Esophagus squamous epithelium (tissue), 4 donors: ENCODE measurements around the gene RTN3.

Experiments used
- POLR2A ChIP-seq, 4 donors: fragments of 450-650 bp; IDR thresholded peaks; one replicate each; pipeline ENCODE4 v1.6.1; 2017; ENCODE audit warnings: antibody characterized with exemption in 4 of 4, mild to moderate bottlenecking in 4 of 4, moderate library complexity in 3 of 4
- TF ChIP-seq, protein P1 (sequence below), 6 experiments: fragments of 450-650 bp in 4 of 6; fragments of 200-600 bp in 2 of 6; sonication (generic) in 2 of 6; IDR thresholded peaks; one replicate each; pipeline ENCODE4 v1.5.1; 2016 to 2019; ENCODE audit warnings: antibody characterized with exemption in 6 of 6, mild to moderate bottlenecking in 4 of 6, moderate library complexity in 4 of 6

DNA sequence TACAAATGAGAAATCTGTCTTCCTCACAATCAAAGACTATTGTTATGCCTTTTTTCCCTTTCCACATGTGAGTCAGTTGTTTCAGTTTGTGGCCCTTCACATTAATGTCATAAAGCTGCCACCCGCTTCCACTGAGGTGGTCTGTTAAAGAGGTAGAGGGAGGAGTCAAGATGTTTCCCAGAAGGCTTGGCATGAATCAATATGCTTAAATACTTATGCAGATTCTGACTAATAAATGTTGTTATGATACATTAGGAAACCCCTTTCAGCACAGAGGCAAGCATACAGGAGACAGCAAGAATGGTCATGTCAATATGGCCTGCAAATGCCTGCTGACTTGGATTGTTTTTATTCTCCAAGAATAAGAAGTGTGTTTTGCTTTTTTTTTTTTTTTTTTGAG lies 6.5 kb downstream of the RTN3 start:
- TF ChIP-seq, protein P1, sequence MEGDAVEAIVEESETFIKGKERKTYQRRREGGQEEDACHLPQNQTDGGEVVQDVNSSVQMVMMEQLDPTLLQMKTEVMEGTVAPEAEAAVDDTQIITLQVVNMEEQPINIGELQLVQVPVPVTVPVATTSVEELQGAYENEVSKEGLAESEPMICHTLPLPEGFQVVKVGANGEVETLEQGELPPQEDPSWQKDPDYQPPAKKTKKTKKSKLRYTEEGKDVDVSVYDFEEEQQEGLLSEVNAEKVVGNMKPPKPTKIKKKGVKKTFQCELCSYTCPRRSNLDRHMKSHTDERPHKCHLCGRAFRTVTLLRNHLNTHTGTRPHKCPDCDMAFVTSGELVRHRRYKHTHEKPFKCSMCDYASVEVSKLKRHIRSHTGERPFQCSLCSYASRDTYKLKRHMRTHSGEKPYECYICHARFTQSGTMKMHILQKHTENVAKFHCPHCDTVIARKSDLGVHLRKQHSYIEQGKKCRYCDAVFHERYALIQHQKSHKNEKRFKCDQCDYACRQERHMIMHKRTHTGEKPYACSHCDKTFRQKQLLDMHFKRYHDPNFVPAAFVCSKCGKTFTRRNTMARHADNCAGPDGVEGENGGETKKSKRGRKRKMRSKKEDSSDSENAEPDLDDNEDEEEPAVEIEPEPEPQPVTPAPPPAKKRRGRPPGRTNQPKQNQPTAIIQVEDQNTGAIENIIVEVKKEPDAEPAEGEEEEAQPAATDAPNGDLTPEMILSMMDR (IDR thresholded peaks at IDR 0.05): no peak
- TF ChIP-seq POLR2A (IDR thresholded peaks at IDR 0.05): no peak
